NCI-H1436 treated with DMSO at 0.1 percent for 48 hours (cell line): ENCODE measurements around the gene RRM1.

ENCODE experiments used
- DNase-seq: peaks from one replicate; lab custom pipeline; 2025; lab: John Stamatoyannopoulos, UW

Gene RRM1

DNA sequence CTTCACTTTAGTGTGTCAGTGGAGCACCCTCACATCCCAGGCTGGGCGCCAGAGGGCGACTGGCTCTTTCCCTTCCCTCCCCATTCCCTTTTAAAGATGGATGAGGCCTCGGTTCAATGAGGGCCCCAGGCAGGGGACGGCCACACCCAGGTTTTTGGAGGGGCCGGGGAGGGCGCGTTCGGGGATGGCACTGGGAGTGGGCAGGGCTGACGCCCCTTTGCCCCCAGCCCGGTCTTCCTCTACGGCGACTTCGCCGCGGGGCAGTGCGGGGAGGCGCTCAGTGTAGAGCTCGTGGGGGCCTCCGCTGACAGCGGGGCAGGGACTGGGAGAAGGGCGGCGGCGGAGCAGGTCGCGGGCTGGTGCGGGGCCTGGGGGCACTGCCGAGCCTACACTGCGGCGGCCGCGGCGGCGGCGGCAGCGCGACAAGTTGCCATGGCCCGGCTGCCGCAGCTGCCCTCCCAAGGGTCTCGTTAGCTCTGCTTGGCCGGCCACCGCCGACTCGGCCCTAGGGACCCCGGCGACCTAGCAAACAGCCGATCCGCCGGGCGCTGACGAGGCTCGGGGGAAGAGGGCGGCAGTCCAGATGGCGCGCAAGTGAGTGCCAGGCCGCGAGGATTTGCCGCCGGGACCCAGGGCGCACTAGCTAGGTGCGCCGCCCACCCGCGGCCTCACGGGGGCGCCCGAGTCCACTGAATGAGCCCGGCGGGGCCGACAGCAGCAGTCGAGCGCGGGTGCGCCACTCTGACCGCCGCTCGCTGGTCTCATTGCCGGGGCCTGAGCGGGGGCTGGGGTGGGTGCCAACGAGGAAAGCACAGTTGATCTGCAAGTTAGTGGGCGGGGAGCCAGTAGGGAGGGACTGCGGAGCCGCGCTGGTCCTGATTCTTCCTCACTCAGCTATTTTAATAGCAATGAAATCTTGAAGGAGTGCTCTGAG lies 92.7 kb downstream of the RRM1 start:
- no peak for DNase-seq
